HCT116 (cell line): ENCODE data around the gene IGFBP4. TPM values are rescaled to one million over a fixed set of nuclear protein-coding genes. Genes with fewer than 3 reads are reported as not detected.

Source experiments
- ATAC-seq: fragments of 200-7000 bp; cut with Tn5 transposase; 2 replicates; pipeline ENCODE4 v1.9.1; 2020; ENCODE audit warnings: mild to moderate bottlenecking, moderate library complexity
- BruUV-seq: library from RNA; stranded (reverse); fragments of 400-500 nt; replicated peaks from 2 replicates; lab custom pipeline; 2021; lab: Mats Ljungman, UMichigan
- CTCF ChIA-PET: fragments of 300-600 bp; sonication (Branson Sonifier 250); formaldehyde crosslinking; loops from one replicate; lab custom pipeline; 2021; ENCODE audit warnings: antibody characterized with exemption; lab: Charles Lee
- POLR2A ChIA-PET: fragments of 300-600, 350-600 bp; sonication (Branson Sonifier 250); formaldehyde crosslinking; loops from one replicate; lab custom pipeline; 2021; ENCODE audit warnings: antibody characterized with exemption; lab: Charles Lee
- RAD21 ChIA-PET, 2 experiments: fragments of 300-600 bp; sonication (Branson Sonifier 250); formaldehyde crosslinking; loops; one replicate each; lab custom pipeline; 2023; ENCODE audit warnings: low total read pairs in 2 of 2; ENCODE audit not compliant: uncharacterized antibody in 2 of 2, unreplicated experiment in 2 of 2, low non-redundant PET in 1 of 2; lab: Charles Lee
- DNase-seq: peaks from one replicate; pipeline ENCODE4 v3.0.0-alpha.2; 2010; ENCODE audit warnings: low read depth, low spot score
- H2AFZ ChIP-seq: fragments of 200-600 bp; shearing (Covaris generic), sonication (generic); 2 replicates; pipeline ENCODE4 v1.6.1; 2017; ENCODE audit warnings: low read depth, mixed run types, mixed read lengths, antibody characterized with exemption, low read length; ENCODE audit not compliant: poor library complexity, severe bottlenecking
- H3K27ac ChIP-seq: 2 replicates; pipeline ENCODE4 v1.5.1; 2012; ENCODE audit warnings: low read depth, low read length
- H3K27me3 ChIP-seq: fragments of 200-600 bp; sonication (generic); 2 replicates; pipeline ENCODE4 v1.6.1; 2016; ENCODE audit warnings: mixed run types, low read length, mixed read lengths; ENCODE audit not compliant: insufficient read depth
- H3K36me3 ChIP-seq, 2 experiments: fragments of 200-500 bp in 1 of 2; fragments of 200-600 bp in 1 of 2; sonication (Bioruptor generic) in 1 of 2; sonication (generic) in 1 of 2; 2 replicates each; pipeline versions ENCODE4 v1.5.1 to v1.6.1; 2014 to 2016; ENCODE audit warnings: low read length in 2 of 2, inconsistent platforms in 1 of 2, mixed read lengths in 1 of 2, mixed run types in 1 of 2; ENCODE audit not compliant: insufficient read depth in 2 of 2, control insufficient read depth in 1 of 2
- H3K4me1 ChIP-seq, 2 experiments: fragments of 200-600 bp in 1 of 2; sonication (generic) in 1 of 2; 2 replicates each; pipeline versions ENCODE4 v1.5.1 to v1.6.1; 2012 to 2017; ENCODE audit warnings: low read length in 2 of 2, inconsistent platforms in 1 of 2, mild to moderate bottlenecking in 1 of 2, mixed read lengths in 1 of 2, mixed run types in 1 of 2, moderate library complexity in 1 of 2; ENCODE audit not compliant: insufficient read depth in 2 of 2, control insufficient read depth in 1 of 2
- H3K4me2 ChIP-seq: fragments of 200-600 bp; sonication (generic); 2 replicates; pipeline ENCODE4 v1.6.1; 2017; ENCODE audit warnings: mixed run types, low read length, mixed read lengths
- H3K4me3 ChIP-seq, 2 experiments: fragments of 200-600 bp in 1 of 2; sonication (generic) in 1 of 2; replicated peaks in 1 of 2; 2 replicates each; pipeline ENCODE4 v1.5.1; 2011 to 2016; ENCODE audit warnings: low read length in 2 of 2, control low read depth in 1 of 2, low read depth in 1 of 2, mild to moderate bottlenecking in 1 of 2, mixed read lengths in 1 of 2, mixed run types in 1 of 2
- H3K79me2 ChIP-seq: fragments of 200-600 bp; sonication (generic); 2 replicates; pipeline ENCODE4 v1.6.1; 2017; ENCODE audit warnings: mild to moderate bottlenecking, mixed run types, low read length, moderate library complexity, mixed read lengths; ENCODE audit not compliant: insufficient read depth
- H3K9ac ChIP-seq: fragments of 200-600 bp; sonication (generic); 2 replicates; pipeline ENCODE4 v1.6.1; 2016; ENCODE audit warnings: low read length, mixed read lengths
- H3K9me2 ChIP-seq: fragments of 200-600 bp; sonication (generic), shearing (Covaris generic); 2 replicates; pipeline ENCODE4 v1.6.1; 2017; ENCODE audit warnings: mixed run types, mild to moderate bottlenecking, moderate library complexity; ENCODE audit not compliant: insufficient read depth
- H3K9me3 ChIP-seq, 2 experiments: fragments of 200-500 bp in 1 of 2; fragments of 200-600 bp in 1 of 2; sonication (Bioruptor generic) in 1 of 2; sonication (generic) in 1 of 2; 2 replicates each; pipeline ENCODE4 v1.6.1; 2014 to 2017; ENCODE audit warnings: low read length in 2 of 2, mixed read lengths in 2 of 2, inconsistent platforms in 1 of 2, low read depth in 1 of 2, mild to moderate bottlenecking in 1 of 2, mixed run types in 1 of 2, moderate library complexity in 1 of 2; ENCODE audit not compliant: control insufficient read depth in 1 of 2, insufficient read depth in 1 of 2
- H4K20me1 ChIP-seq: fragments of 200-600 bp; sonication (generic), shearing (Covaris generic); 2 replicates; pipeline ENCODE4 v1.6.1; 2017; ENCODE audit warnings: mixed run types, mild to moderate bottlenecking, moderate library complexity; ENCODE audit not compliant: insufficient read depth
- ATF3 ChIP-seq: IDR thresholded peaks from 2 replicates; pipeline ENCODE4 v1.6.1; 2012
- CBX3 ChIP-seq: IDR thresholded peaks from 2 replicates; pipeline ENCODE4 v1.6.1; 2012; ENCODE audit warnings: low read depth
- CEBPB ChIP-seq: IDR thresholded peaks from 2 replicates; pipeline ENCODE4 v1.6.1; 2012; ENCODE audit warnings: low read depth
- EGR1 ChIP-seq: IDR thresholded peaks from 2 replicates; pipeline ENCODE4 v1.6.1; 2012; ENCODE audit warnings: low read depth
- EZH2 ChIP-seq: fragments of 200-600 bp; sonication (generic); IDR thresholded peaks from 2 replicates; pipeline ENCODE4 v1.6.1; 2017; ENCODE audit warnings: antibody characterized with exemption, mixed run types
- EZH2phosphoT487 ChIP-seq: fragments of 200-600 bp; IDR thresholded peaks from 2 replicates; pipeline ENCODE4 v1.6.1; 2018; ENCODE audit warnings: antibody characterized with exemption, borderline replicate concordance
- FOSL1 ChIP-seq: IDR thresholded peaks from 2 replicates; pipeline ENCODE4 v1.6.1; 2012; ENCODE audit warnings: low read depth
- JUND ChIP-seq: IDR thresholded peaks from 2 replicates; pipeline ENCODE4 v1.6.1; 2012
- MAX ChIP-seq: IDR thresholded peaks from 2 replicates; pipeline ENCODE4 v1.6.1; 2012
- POLR2A ChIP-seq: IDR thresholded peaks from 2 replicates; pipeline ENCODE4 v1.7.0; 2011; ENCODE audit warnings: borderline replicate concordance; ENCODE audit not compliant: insufficient read depth, insufficient read length; ENCODE audit errors: extremely low read depth
- POLR2AphosphoS5 ChIP-seq: IDR thresholded peaks from 2 replicates; pipeline ENCODE4 v1.6.1; 2011; ENCODE audit warnings: mild to moderate bottlenecking, low read depth, low read length, moderate library complexity
- RAD21 ChIP-seq: IDR thresholded peaks from 2 replicates; pipeline ENCODE4 v1.6.1; 2012; ENCODE audit warnings: low read depth, mild to moderate bottlenecking
- SRF ChIP-seq: IDR thresholded peaks from 2 replicates; pipeline ENCODE4 v1.6.1; 2012; ENCODE audit warnings: low read depth
- intact Hi-C: fragments of 100-400 bp; cut with micrococcal nuclease; formaldehyde crosslinking; loops from 2 replicates; pipeline ENCODE4 v1.10.0; 2022
- total RNA-seq: library from RNA; stranded (reverse); gene quantifications from one replicate; pipeline ENCODE4 v1.2.1, GENCODE V29; 2021; ENCODE audit not compliant: unreplicated experiment
- TF ChIP-seq, protein P1 (sequence below), 3 experiments: fragments of 200-600 bp in 1 of 3; sonication (generic) in 1 of 3; IDR thresholded peaks in 2 of 3; conservative IDR thresholded peaks in 1 of 3; 2 replicates each; pipeline ENCODE4 v1.5.1; 2012 to 2017; ENCODE audit warnings: low read depth in 2 of 3, low read length in 2 of 3, antibody characterized with exemption in 1 of 3, borderline replicate concordance in 1 of 3, control low read depth in 1 of 3, mild to moderate bottlenecking in 1 of 3, mixed read lengths in 1 of 3, mixed run types in 1 of 3, moderate library complexity in 1 of 3; ENCODE audit not compliant: insufficient read depth in 1 of 3
- TF ChIP-seq, protein P2 (sequence below): IDR thresholded peaks from 2 replicates; pipeline ENCODE4 v1.6.1; 2012; ENCODE audit warnings: low read depth

The IGFBP4 gene
- total RNA-seq, 1 experiment from 2014 or later: 2.0 TPM

GRCh38 chr17:40451420-40451819, 8.2 kb downstream of the IGFBP4 start:
- Histone ChIP-seq H3K9ac (no peak overlapping the region), H3K27me3 (no peaks in the 10 kb centered on the region), H3K9me2 (no peaks in the 10 kb centered on the region)
- TF ChIP-seq ATF3: no peak
- no peak for TF ChIP-seq SRF
- TF ChIP-seq, protein P1, sequence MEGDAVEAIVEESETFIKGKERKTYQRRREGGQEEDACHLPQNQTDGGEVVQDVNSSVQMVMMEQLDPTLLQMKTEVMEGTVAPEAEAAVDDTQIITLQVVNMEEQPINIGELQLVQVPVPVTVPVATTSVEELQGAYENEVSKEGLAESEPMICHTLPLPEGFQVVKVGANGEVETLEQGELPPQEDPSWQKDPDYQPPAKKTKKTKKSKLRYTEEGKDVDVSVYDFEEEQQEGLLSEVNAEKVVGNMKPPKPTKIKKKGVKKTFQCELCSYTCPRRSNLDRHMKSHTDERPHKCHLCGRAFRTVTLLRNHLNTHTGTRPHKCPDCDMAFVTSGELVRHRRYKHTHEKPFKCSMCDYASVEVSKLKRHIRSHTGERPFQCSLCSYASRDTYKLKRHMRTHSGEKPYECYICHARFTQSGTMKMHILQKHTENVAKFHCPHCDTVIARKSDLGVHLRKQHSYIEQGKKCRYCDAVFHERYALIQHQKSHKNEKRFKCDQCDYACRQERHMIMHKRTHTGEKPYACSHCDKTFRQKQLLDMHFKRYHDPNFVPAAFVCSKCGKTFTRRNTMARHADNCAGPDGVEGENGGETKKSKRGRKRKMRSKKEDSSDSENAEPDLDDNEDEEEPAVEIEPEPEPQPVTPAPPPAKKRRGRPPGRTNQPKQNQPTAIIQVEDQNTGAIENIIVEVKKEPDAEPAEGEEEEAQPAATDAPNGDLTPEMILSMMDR (IDR thresholded peaks at IDR 0.05 in 2 of 3, conservative IDR thresholded peaks at IDR 0.05 in 1 of 3; ENCODE audit: borderline replicate concordance in 1 of 3, insufficient read depth in 1 of 3, low read depth in 2 of 3, low read length in 2 of 3): no peak
- no peak for TF ChIP-seq EGR1
- TF ChIP-seq, protein P2, sequence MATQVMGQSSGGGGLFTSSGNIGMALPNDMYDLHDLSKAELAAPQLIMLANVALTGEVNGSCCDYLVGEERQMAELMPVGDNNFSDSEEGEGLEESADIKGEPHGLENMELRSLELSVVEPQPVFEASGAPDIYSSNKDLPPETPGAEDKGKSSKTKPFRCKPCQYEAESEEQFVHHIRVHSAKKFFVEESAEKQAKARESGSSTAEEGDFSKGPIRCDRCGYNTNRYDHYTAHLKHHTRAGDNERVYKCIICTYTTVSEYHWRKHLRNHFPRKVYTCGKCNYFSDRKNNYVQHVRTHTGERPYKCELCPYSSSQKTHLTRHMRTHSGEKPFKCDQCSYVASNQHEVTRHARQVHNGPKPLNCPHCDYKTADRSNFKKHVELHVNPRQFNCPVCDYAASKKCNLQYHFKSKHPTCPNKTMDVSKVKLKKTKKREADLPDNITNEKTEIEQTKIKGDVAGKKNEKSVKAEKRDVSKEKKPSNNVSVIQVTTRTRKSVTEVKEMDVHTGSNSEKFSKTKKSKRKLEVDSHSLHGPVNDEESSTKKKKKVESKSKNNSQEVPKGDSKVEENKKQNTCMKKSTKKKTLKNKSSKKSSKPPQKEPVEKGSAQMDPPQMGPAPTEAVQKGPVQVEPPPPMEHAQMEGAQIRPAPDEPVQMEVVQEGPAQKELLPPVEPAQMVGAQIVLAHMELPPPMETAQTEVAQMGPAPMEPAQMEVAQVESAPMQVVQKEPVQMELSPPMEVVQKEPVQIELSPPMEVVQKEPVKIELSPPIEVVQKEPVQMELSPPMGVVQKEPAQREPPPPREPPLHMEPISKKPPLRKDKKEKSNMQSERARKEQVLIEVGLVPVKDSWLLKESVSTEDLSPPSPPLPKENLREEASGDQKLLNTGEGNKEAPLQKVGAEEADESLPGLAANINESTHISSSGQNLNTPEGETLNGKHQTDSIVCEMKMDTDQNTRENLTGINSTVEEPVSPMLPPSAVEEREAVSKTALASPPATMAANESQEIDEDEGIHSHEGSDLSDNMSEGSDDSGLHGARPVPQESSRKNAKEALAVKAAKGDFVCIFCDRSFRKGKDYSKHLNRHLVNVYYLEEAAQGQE: no peak
- no peak for TF ChIP-seq POLR2A
- no peak for TF ChIP-seq JUND
- TF ChIP-seq POLR2AphosphoS5: no peak
- TF ChIP-seq FOSL1: no peak
- no peak for TF ChIP-seq CBX3
- no peak for TF ChIP-seq EZH2phosphoT487
- TF ChIP-seq RAD21: no peak
- TF ChIP-seq MAX: no peak
- TF ChIP-seq CEBPB: no peak
- no peak for TF ChIP-seq EZH2
- TF ChIP-seq, all 23 proteins: peak for 0
- BruUV-seq: no TSS peak
- intact Hi-C loops: no loop called here
- ChIA-PET RAD21 (interaction anchor here in 1 of 2 experiments (1.7 kb wide), 1 partner anchor 81 kb away, joined by 5 read pairs; no protein-coding TSS in a partner anchor), CTCF (interaction anchor here (0.7 to 1.8 kb wide), 2 partner anchors 16 to 25 kb away, joined by 3 to 8 read pairs; no protein-coding TSS in a partner anchor), POLR2A (no interaction called here)
- no peak for ATAC-seq
- H3K79me2 ChIP-seq: no peaks in the 10 kb centered on the region
- peaks cover 0 to 29% of the 10 kb centered on the region in 2 experiments; a peak in 2 of 4 replicates for H3K4me1 ChIP-seq
- no peaks in the 10 kb centered on the region for H3K36me3 ChIP-seq
- no peaks in the 10 kb centered on the region for H4K20me1 ChIP-seq
- no peak overlapping the region for H3K4me3 ChIP-seq
- H3K9me3 ChIP-seq: no peaks in the 10 kb centered on the region
- DNase-seq: no peak
- no peak overlapping the region for H3K4me2 ChIP-seq
- no peak overlapping the region for H2AFZ ChIP-seq
- H3K27ac ChIP-seq: no peak overlapping the region
